H1 (cell line): Measurements from ENCODE around the gene E2F2.

Experiments
- POLR2A ChIP-seq, 2 experiments: IDR thresholded peaks; 1 replicate in 1 of 2; 2 replicates in 1 of 2; pipeline ENCODE4 v1.6.1; 2011; ENCODE audit warnings: low read depth in 2 of 2, low read length in 2 of 2, mild to moderate bottlenecking in 2 of 2; ENCODE audit errors: control extremely low read depth in 1 of 2
- SP1 ChIP-seq: IDR thresholded peaks from 2 replicates; pipeline ENCODE4 v1.6.1; 2011; ENCODE audit warnings: low read depth, low read length
- TCF12 ChIP-seq: IDR thresholded peaks from 2 replicates; pipeline ENCODE4 v1.6.1; 2011; ENCODE audit warnings: low read depth, mild to moderate bottlenecking, low read length
- TF ChIP-seq, protein P1 (sequence below), 3 experiments: IDR thresholded peaks; 1 replicate in 2 of 3; 2 replicates in 1 of 3; pipeline versions ENCODE4 v1.5.1 to v1.6.1; 2011; ENCODE audit warnings: low read length in 3 of 3, mild to moderate bottlenecking in 3 of 3, inconsistent platforms in 2 of 3, low read depth in 1 of 3, moderate library complexity in 1 of 3; ENCODE audit not compliant: insufficient read depth in 1 of 3; ENCODE audit errors: control extremely low read depth in 1 of 3

DNA sequence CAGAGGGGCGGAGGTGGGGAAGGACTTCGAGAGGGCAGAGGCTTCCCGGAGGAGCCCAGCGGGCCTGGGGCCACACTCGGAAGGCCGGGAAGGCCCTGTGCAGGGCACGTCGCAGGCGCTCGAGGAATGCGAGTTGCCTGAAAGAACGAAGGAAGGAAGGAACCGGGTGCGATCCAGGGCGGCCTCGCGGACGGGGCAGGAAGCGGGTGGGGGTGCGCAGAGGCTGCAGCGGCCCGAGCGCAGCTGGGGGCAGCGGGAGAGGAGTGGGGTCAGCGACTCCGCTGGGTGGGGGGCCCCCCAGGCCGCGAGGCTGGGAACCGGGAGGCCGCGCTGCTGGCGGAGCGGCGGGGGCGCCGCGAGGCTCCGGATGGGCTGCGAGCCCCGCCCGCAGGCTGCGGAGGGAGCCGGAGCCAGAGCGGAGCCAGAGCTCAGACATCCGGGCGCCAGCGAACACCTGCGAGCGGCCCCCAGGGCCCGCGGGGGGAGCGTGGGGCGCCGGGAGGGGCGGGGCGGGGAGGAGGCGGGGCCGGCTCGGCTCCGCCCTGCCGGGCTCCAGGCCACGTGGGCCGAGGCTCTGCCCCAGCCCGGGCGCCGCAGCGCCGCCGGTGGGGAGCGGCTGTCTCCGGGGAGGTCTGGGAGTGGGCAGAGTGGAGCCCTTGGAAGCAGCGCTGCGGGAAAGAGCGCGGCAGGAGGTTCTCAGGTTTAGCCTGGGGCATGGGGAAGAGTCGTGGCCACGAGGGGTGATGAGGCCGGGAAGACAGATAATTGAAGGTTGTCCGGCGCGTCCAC is 23.6 kb upstream of the E2F2 start:
- TF ChIP-seq, protein P1, sequence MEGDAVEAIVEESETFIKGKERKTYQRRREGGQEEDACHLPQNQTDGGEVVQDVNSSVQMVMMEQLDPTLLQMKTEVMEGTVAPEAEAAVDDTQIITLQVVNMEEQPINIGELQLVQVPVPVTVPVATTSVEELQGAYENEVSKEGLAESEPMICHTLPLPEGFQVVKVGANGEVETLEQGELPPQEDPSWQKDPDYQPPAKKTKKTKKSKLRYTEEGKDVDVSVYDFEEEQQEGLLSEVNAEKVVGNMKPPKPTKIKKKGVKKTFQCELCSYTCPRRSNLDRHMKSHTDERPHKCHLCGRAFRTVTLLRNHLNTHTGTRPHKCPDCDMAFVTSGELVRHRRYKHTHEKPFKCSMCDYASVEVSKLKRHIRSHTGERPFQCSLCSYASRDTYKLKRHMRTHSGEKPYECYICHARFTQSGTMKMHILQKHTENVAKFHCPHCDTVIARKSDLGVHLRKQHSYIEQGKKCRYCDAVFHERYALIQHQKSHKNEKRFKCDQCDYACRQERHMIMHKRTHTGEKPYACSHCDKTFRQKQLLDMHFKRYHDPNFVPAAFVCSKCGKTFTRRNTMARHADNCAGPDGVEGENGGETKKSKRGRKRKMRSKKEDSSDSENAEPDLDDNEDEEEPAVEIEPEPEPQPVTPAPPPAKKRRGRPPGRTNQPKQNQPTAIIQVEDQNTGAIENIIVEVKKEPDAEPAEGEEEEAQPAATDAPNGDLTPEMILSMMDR (IDR thresholded peaks at IDR 0.05; ENCODE audit: control extremely low read depth in 1 of 3, insufficient read depth in 1 of 3, low read depth in 1 of 3, low read length in 3 of 3), result peak in 1 of 3 experiments; percentile 17; a peak in 1 of 4 replicates
- peak; percentile 71 to 76; a peak in 2 of 3 replicates for TF ChIP-seq POLR2A (IDR thresholded peaks at IDR 0.05; ENCODE audit: control extremely low read depth in 1 of 2, low read depth in 2 of 2, low read length in 2 of 2)
- peak; percentile 13; the same call in 1 of the 2 replicates for TF ChIP-seq SP1
- peak; percentile 95 for TF ChIP-seq TCF12
